ENCODE results near the gene SLC12A1. TPM values are rescaled to one million over a fixed set of nuclear protein-coding genes. Genes with fewer than 3 reads are reported as not detected.

The SLC12A1 gene
- total and polyA plus RNA-seq, 2 of the 8 experiments (the other 6 are each of a cell fraction or from before 2014, with no cell fraction given) = 0.63 to 1.0 TPM

- no peak overlapping the region for H2BK120ac ChIP-seq (replicated peaks; ENCODE audit: low read depth, low read length)
- no peaks in the 10 kb centered on the region for H3K9me3 ChIP-seq (ENCODE audit: insufficient read depth in 2 of 2, low read depth in 1 of 2, low read length in 1 of 2)
- no peaks in the 10 kb centered on the region for H3K36me3 ChIP-seq (ENCODE audit: control insufficient read depth in 2 of 4, insufficient read depth in 4 of 4, low read length in 3 of 4)
- H4K91ac ChIP-seq (replicated peaks; ENCODE audit: insufficient read length, low read length) = no peak overlapping the region
- H3K4me3 ChIP-seq (ENCODE audit: extremely low read depth in 1 of 4, insufficient read depth in 2 of 4, low read depth in 3 of 4, low read length in 4 of 4) = no peak overlapping the region
- H3K27me3 ChIP-seq (replicated peaks in 1 of 4; ENCODE audit: control insufficient read depth in 3 of 4, extremely low read depth in 1 of 4, insufficient read depth in 3 of 4, low read length in 3 of 4) = no peaks in the 10 kb centered on the region
- no peaks in the 10 kb centered on the region for H4K20me1 ChIP-seq (replicated peaks in 1 of 2; ENCODE audit: control insufficient read depth in 1 of 2, insufficient read depth in 2 of 2, low read length in 2 of 2)
- H2AFZ ChIP-seq (ENCODE audit: low read length) = no peak overlapping the region
- H3K79me1 ChIP-seq (ENCODE audit: low read depth, low read length) = no peaks in the 10 kb centered on the region; the same call in 1 of the 2 replicates
- no peak for FAIRE-seq
- H3K23ac ChIP-seq (ENCODE audit: insufficient read length) = no peak overlapping the region
- no peak overlapping the region for H2BK15ac ChIP-seq (ENCODE audit: low read length)
- no peak overlapping the region for H3K4me2 ChIP-seq (ENCODE audit: insufficient read depth in 1 of 2, low read depth in 2 of 2, low read length in 2 of 2)
- no peak for DNase-seq (ENCODE audit: low read depth in 1 of 2, low spot score in 2 of 2)
- H2BK12ac ChIP-seq (ENCODE audit: low read depth, low read length) = no peak overlapping the region
- H2AK5ac ChIP-seq (ENCODE audit: low read depth, low read length) = no peak overlapping the region
- no peak overlapping the region for H3K27ac ChIP-seq (ENCODE audit: low read depth, low read length)
- H3K4me1 ChIP-seq (replicated peaks in 1 of 4; ENCODE audit: control insufficient read depth in 3 of 4, insufficient read depth in 4 of 4, low read length in 3 of 4) = peaks cover 0 to 3% (median 0%) of the 10 kb centered on the region in 4 experiments; a peak in 1 of 7 replicates
- H3K56ac ChIP-seq (replicated peaks; ENCODE audit: insufficient read length, low read depth, low read length) = no peak overlapping the region
- H3K9ac ChIP-seq (replicated peaks in 1 of 4; ENCODE audit: extremely low read depth in 1 of 4, low read depth in 3 of 4, low read length in 3 of 4) = no peak overlapping the region
- H4K5ac ChIP-seq (ENCODE audit: insufficient read length, low read depth, low read length) = no peak overlapping the region
- no peak overlapping the region for H3K18ac ChIP-seq (ENCODE audit: extremely low read depth, low read length)
- no peak overlapping the region for H4K8ac ChIP-seq (ENCODE audit: extremely low read depth, insufficient read depth, low read length)
- H3K14ac ChIP-seq (ENCODE audit: insufficient read length) = no peak overlapping the region
- no peak overlapping the region for H3K4ac ChIP-seq (replicated peaks; ENCODE audit: insufficient read length, low read depth, low read length)
- ChIA-PET POLR2A (ENCODE audit: partially characterized antibody) (interaction anchor here (1.1 kb wide), 1 partner anchor 11 kb away, joined by 3 read pairs; no protein-coding TSS in a partner anchor), CTCF (ENCODE audit: partially characterized antibody) (interaction anchor here (4.6 kb wide), 1 partner anchor 10 kb away, joined by 23 read pairs; no protein-coding TSS in a partner anchor)
- no peaks in the 10 kb centered on the region for H3K23me2 ChIP-seq (ENCODE audit: low read depth, low read length)
- H2BK5ac ChIP-seq (ENCODE audit: low read depth, low read length) = no peak overlapping the region
- H3K79me2 ChIP-seq (ENCODE audit: control insufficient read depth in 1 of 2, insufficient read depth in 2 of 2, low read length in 2 of 2) = peaks cover 0 to 19% of the 10 kb centered on the region in 2 experiments
- H2BK20ac ChIP-seq (ENCODE audit: low read length) = no peak overlapping the region
- 95% methylated on average over 5 of the region's 5 CpGs; no CpG with 5 or more reads in 1 of the 2 experiments for WGBS, 2 experiments (ENCODE audit: extremely low coverage in 1 of 2, insufficient coverage in 1 of 2, insufficient read length in 1 of 2, insufficient replicate concordance in 2 of 2, low coverage in 1 of 2, low lambda C conversion rate in 2 of 2, missing lambda C conversion rate in 1 of 2)
- TF ChIP-seq ATF3 (IDR thresholded peaks at IDR 0.05; ENCODE audit: insufficient read depth, low read depth, low read length) = no peak
- no peak for TF ChIP-seq KDM4A (IDR thresholded peaks at IDR 0.05; ENCODE audit: low read depth, low read length, severe bottlenecking)
- TF ChIP-seq E2F6 (IDR thresholded peaks at IDR 0.05) = no peak
- no peak for TF ChIP-seq KDM5A (IDR thresholded peaks at IDR 0.05; ENCODE audit: low read length)
- no peak for TF ChIP-seq KDM1A (IDR thresholded peaks at IDR 0.05; ENCODE audit: borderline replicate concordance, low read length)
- no peak for TF ChIP-seq SP2 (IDR thresholded peaks at IDR 0.05; ENCODE audit: low read length)
- TF ChIP-seq GTF2F1 (IDR thresholded peaks at IDR 0.05; ENCODE audit: borderline replicate concordance, low read depth, low read length) = no peak
- no peak for TF ChIP-seq CHD2 (IDR thresholded peaks at IDR 0.05; ENCODE audit: low read length)
- TF ChIP-seq EGR1 (IDR thresholded peaks at IDR 0.05; ENCODE audit: borderline replicate concordance, low read depth, low read length) = no peak
- no peak for TF ChIP-seq SAP30 (IDR thresholded peaks at IDR 0.05; ENCODE audit: insufficient read depth, insufficient replicate concordance, low read length)
- TF ChIP-seq ASH2L (IDR thresholded peaks at IDR 0.05; ENCODE audit: low read length) = no peak
- no peak for TF ChIP-seq SP1 (IDR thresholded peaks at IDR 0.05; ENCODE audit: low read depth, low read length)
- TF ChIP-seq TCF12 (IDR thresholded peaks at IDR 0.05; ENCODE audit: low read depth, low read length) = no peak
- no peak for TF ChIP-seq TBP (IDR thresholded peaks at IDR 0.05; ENCODE audit: low read depth, low read length)
Measured at GRCh38 chr15:48325400-48325799, 119.3 kb downstream of the SLC12A1 start.

Data from H1 (cell line).